Thyroid gland (tissue), 4 donors: Measurements from ENCODE around the gene SETDB2.

Source experiments
- POLR2A ChIP-seq, 2 donors: fragments of 450-650 bp; IDR thresholded peaks; one replicate each; pipeline ENCODE4 v1.6.1; 2017; ENCODE audit warnings: antibody characterized with exemption in 2 of 2, mild to moderate bottlenecking in 2 of 2, moderate library complexity in 1 of 2
- TF ChIP-seq, protein P1 (sequence below), 6 experiments: fragments of 200-600 bp in 3 of 6; fragments of 450-650 bp in 3 of 6; sonication (generic) in 3 of 6; IDR thresholded peaks; one replicate each; pipeline ENCODE4 v1.5.1; 2016 to 2019; ENCODE audit warnings: antibody characterized with exemption in 6 of 6, mild to moderate bottlenecking in 2 of 6, inconsistent platforms in 1 of 6, moderate library complexity in 1 of 6

DNA sequence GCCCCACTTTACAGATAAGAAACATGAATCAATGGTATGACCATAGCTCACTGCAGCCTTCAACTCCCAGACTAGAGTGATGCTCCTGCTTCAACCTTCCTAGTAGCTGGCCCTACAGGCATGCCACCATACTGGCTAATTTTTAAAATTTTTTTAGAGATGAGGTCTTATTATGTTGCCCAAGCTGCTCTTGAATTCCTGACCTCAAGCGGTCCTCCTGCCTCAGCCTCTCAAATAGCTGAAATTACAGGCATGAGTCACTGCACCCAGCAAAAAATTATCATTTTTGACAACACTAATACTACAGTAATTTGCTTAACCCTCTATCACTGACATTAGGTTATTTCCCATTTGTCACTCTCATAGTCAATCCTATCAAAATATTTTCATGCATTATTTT is 15.0 kb upstream of the SETDB2 start:
- no peak for TF ChIP-seq POLR2A (IDR thresholded peaks at IDR 0.05)
- TF ChIP-seq, protein P1, sequence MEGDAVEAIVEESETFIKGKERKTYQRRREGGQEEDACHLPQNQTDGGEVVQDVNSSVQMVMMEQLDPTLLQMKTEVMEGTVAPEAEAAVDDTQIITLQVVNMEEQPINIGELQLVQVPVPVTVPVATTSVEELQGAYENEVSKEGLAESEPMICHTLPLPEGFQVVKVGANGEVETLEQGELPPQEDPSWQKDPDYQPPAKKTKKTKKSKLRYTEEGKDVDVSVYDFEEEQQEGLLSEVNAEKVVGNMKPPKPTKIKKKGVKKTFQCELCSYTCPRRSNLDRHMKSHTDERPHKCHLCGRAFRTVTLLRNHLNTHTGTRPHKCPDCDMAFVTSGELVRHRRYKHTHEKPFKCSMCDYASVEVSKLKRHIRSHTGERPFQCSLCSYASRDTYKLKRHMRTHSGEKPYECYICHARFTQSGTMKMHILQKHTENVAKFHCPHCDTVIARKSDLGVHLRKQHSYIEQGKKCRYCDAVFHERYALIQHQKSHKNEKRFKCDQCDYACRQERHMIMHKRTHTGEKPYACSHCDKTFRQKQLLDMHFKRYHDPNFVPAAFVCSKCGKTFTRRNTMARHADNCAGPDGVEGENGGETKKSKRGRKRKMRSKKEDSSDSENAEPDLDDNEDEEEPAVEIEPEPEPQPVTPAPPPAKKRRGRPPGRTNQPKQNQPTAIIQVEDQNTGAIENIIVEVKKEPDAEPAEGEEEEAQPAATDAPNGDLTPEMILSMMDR (IDR thresholded peaks at IDR 0.05): no peak
